ENCODE measurements around the gene EXOSC2. TPM values are rescaled to one million over a fixed set of nuclear protein-coding genes. Genes with fewer than 3 reads are reported as not detected.

Gene EXOSC2
- total and polyA plus RNA-seq, 3 experiments from 2014 or later, result 24.2 to 88.4 (median 83.5) TPM

Other genes with a start within 250 kb of the EXOSC2 start
- gene ASS1, start 248.8 kb upstream of the EXOSC2 start, total RNA-seq, result 1 to 10 TPM; 2.3 to 3.4 TPM
- gene ASS1, start 248.8 kb upstream of the EXOSC2 start, polyA plus RNA-seq, result not detected
- 10 to 100 TPM; 49.9 to 50.4 TPM for gene FUBP3, start 114.2 kb upstream of the EXOSC2 start, total RNA-seq
- gene FUBP3, start 114.2 kb upstream of the EXOSC2 start, polyA plus RNA-seq, result 35.0 TPM
- gene PRDM12, start 29.2 kb upstream of the EXOSC2 start, total RNA-seq, result under 1 TPM in 1 of 2 experiments, not detected in 1; 0.11 TPM
- not detected for gene PRDM12, start 29.2 kb upstream of the EXOSC2 start, polyA plus RNA-seq
- gene ABL1, start 141.5 kb downstream of the EXOSC2 start, total RNA-seq, result 10 to 100 TPM; 38.8 to 39.3 TPM
- gene ABL1, start 141.5 kb downstream of the EXOSC2 start, polyA plus RNA-seq, result 16.3 TPM
- not detected for gene QRFP, start 203.0 kb downstream of the EXOSC2 start, total RNA-seq
- gene QRFP, start 203.0 kb downstream of the EXOSC2 start, polyA plus RNA-seq, result not detected
- gene FIBCD1, start 245.5 kb downstream of the EXOSC2 start, total RNA-seq, result not detected
- not detected for gene FIBCD1, start 245.5 kb downstream of the EXOSC2 start, polyA plus RNA-seq

Measured in CD8-positive, alpha-beta memory T cell (primary cell).